KMS-11 (cell line): ENCODE data around the gene NECAB2.
A peak's percentile ranks its signal among the peaks of the same experiment; 100 is the strongest.

Experiments used
- H2AFZ ChIP-seq: fragments of 200-600 bp; sonication (generic); 2 replicates; pipeline ENCODE4 v1.6.1; 2016; ENCODE audit warnings: antibody characterized with exemption, mixed run types, low read depth
- H3K27ac ChIP-seq: fragments of 200-600 bp; sonication (generic); 2 replicates; pipeline ENCODE4 v1.6.1; 2016; ENCODE audit warnings: mild to moderate bottlenecking, mixed run types
- H3K27me3 ChIP-seq: fragments of 200-600 bp; sonication (generic); 2 replicates; pipeline ENCODE4 v1.6.1; 2017; ENCODE audit warnings: mild to moderate bottlenecking, low read depth, mixed run types, moderate library complexity; ENCODE audit not compliant: insufficient read depth
- H3K36me3 ChIP-seq: fragments of 200-600 bp; sonication (generic); 2 replicates; pipeline ENCODE4 v1.6.1; 2017; ENCODE audit warnings: mild to moderate bottlenecking, mixed run types; ENCODE audit not compliant: insufficient read depth
- H3K4me1 ChIP-seq: fragments of 200-600 bp; sonication (generic); 2 replicates; pipeline ENCODE4 v1.6.1; 2016; ENCODE audit warnings: mild to moderate bottlenecking, low read depth, mixed run types; ENCODE audit not compliant: poor library complexity, severe bottlenecking
- H3K4me2 ChIP-seq: fragments of 200-600 bp; sonication (generic); 2 replicates; pipeline ENCODE4 v1.7.0; 2016; ENCODE audit warnings: mild to moderate bottlenecking, mixed run types
- H3K4me3 ChIP-seq: fragments of 200-600 bp; sonication (generic); IDR thresholded peaks from 2 replicates; pipeline ENCODE4 v1.6.1; 2017; ENCODE audit warnings: low read depth, low read length, mixed read lengths; ENCODE audit not compliant: insufficient read depth
- H3K79me2 ChIP-seq: fragments of 200-600 bp; sonication (generic); 2 replicates; pipeline ENCODE4 v1.6.1; 2016; ENCODE audit warnings: low read depth, mixed run types; ENCODE audit not compliant: insufficient read depth
- H3K9ac ChIP-seq: fragments of 200-600 bp; sonication (generic); 2 replicates; pipeline ENCODE4 v1.6.1; 2016; ENCODE audit warnings: mild to moderate bottlenecking, mixed run types
- H4K20me1 ChIP-seq: fragments of 200-600 bp; sonication (generic); 2 replicates; pipeline ENCODE4 v1.6.1; 2016; ENCODE audit warnings: mild to moderate bottlenecking, mixed run types; ENCODE audit not compliant: insufficient read depth
- TF ChIP-seq, protein P1 (sequence below): fragments of 200-600 bp; sonication (generic); conservative IDR thresholded peaks from 2 replicates; pipeline ENCODE4 v1.6.1; 2017; ENCODE audit warnings: low read depth, mild to moderate bottlenecking, antibody characterized with exemption, low read length, moderate library complexity, mixed read lengths

The NECAB2 gene

GRCh38 chr16:83967838-83968305, at the start of gene NECAB2:
Gene NECAB2, plus strand, starts transcription at chr16:83968244. Its CDS starts 405 bp downstream, at chr16:83968649.
- Histone ChIP-seq H3K79me2 (no peaks in the 10 kb centered on the region), H4K20me1 (no peaks in the 10 kb centered on the region), H3K4me3 (no peak within 1 kb of the TSS), H2AFZ (no peak within 1 kb of the TSS; the same call in 1 of the 2 replicates), H3K27ac (no peak within 1 kb of the TSS), H3K9ac (no peak within 1 kb of the TSS), H3K4me2 (no peak within 1 kb of the TSS), H3K36me3 (no peaks in the 10 kb centered on the region), H3K4me1 (no peaks in the 10 kb centered on the region), H3K27me3 (peaks cover 3% of the 10 kb centered on the region; the same call in 1 of the 2 replicates)
- TF ChIP-seq, protein P1, sequence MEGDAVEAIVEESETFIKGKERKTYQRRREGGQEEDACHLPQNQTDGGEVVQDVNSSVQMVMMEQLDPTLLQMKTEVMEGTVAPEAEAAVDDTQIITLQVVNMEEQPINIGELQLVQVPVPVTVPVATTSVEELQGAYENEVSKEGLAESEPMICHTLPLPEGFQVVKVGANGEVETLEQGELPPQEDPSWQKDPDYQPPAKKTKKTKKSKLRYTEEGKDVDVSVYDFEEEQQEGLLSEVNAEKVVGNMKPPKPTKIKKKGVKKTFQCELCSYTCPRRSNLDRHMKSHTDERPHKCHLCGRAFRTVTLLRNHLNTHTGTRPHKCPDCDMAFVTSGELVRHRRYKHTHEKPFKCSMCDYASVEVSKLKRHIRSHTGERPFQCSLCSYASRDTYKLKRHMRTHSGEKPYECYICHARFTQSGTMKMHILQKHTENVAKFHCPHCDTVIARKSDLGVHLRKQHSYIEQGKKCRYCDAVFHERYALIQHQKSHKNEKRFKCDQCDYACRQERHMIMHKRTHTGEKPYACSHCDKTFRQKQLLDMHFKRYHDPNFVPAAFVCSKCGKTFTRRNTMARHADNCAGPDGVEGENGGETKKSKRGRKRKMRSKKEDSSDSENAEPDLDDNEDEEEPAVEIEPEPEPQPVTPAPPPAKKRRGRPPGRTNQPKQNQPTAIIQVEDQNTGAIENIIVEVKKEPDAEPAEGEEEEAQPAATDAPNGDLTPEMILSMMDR = peak; percentile 56

DNA sequence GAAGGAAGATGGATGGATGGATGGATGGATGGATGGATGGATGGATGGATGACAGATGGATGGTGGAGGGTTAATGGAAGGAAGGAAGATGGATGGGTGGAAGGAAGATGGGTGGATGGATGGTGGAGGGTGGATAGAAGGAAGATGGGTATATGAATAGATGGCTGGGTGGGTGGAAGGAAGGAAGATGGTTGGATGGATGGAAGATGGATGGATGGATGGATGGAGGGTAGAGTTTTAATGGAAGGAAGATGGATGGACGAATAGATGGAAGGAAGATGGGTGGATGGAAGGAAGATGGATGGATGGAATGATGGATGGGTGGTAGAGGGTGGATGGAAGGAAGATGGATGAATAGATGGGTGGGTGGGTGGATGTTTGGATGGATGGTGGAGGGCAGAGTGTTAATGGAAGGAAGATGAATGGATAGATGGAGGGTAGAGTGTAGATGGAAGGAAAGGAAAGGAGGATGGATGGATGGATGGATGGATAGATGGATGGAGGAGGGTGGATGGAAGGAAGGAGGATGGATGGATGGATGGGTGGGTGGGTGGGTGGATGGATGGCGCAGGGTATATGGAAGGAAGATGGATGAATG, 47.1 kb upstream of the NECAB2 start:
- H3K4me1 ChIP-seq = no peaks in the 10 kb centered on the region
- no peak overlapping the region for H2AFZ ChIP-seq
- H3K9ac ChIP-seq = no peak overlapping the region
- no peak overlapping the region for H3K4me2 ChIP-seq
- TF ChIP-seq, protein P1 = no peak
- no peaks in the 10 kb centered on the region for H3K79me2 ChIP-seq
- no peaks in the 10 kb centered on the region for H3K27me3 ChIP-seq
- H3K4me3 ChIP-seq = no peak overlapping the region
- H3K36me3 ChIP-seq = no peaks in the 10 kb centered on the region
- no peak overlapping the region for H3K27ac ChIP-seq
- H4K20me1 ChIP-seq = no peaks in the 10 kb centered on the region

DNA sequence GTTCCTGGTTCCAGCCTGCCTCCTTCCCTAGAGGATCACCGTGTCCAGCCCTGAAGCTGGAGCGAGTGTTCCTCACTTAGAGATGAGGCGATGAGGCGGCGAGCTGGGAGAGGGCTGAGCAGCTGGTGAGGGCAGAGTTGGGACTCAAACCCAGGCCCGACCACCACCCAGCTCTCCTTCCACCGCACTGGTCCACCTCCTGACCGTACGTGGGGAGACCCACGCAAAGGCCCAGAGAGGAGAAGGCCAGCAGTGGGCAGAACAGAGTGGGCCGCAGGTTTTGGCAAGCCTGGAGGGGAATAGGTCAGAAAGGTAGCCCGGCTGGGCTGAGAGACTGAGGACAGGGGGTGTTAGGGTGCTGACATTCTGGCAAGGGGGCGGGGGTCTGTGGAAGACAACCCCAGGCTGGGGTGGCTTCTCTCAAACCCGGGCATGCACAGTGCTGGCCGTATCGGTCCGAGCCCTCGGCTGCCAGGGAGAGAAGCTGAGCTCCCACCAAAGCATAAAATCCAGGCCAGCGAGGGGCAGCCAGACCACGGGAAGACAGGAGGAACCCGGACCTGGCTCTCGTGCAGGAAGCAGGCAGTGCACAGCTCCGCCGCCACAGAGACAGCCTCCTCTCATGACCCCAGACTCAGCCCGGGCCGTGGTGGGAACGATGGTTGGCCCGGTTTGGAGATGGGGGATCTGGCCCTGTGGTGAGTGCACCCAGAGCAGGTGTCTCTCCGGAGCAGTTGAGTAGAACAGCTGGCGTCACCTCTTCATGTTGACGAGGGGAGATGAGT, 44.3 kb upstream of the NECAB2 start:
- H3K27me3 ChIP-seq = no peaks in the 10 kb centered on the region
- no peak overlapping the region for H3K4me3 ChIP-seq
- no peak overlapping the region for H3K4me2 ChIP-seq
- no peaks in the 10 kb centered on the region for H4K20me1 ChIP-seq
- H3K36me3 ChIP-seq = no peaks in the 10 kb centered on the region
- H3K79me2 ChIP-seq = no peaks in the 10 kb centered on the region
- no peak overlapping the region for H3K9ac ChIP-seq
- H3K4me1 ChIP-seq = no peaks in the 10 kb centered on the region
- TF ChIP-seq, protein P1 = no peak
- H2AFZ ChIP-seq = no peak overlapping the region
- no peak overlapping the region for H3K27ac ChIP-seq

- Histone ChIP-seq H4K20me1 (no peaks in the 10 kb centered on the region), H3K4me3 (no peak overlapping the region), H3K9ac (no peak overlapping the region), H2AFZ (no peak overlapping the region), H3K27me3 (no peaks in the 10 kb centered on the region), H3K79me2 (no peaks in the 10 kb centered on the region), H3K4me2 (no peak overlapping the region), H3K36me3 (no peaks in the 10 kb centered on the region), H3K4me1 (no peaks in the 10 kb centered on the region), H3K27ac (no peak overlapping the region)
- TF ChIP-seq, protein P1 = no peak
Measured at GRCh38 chr16:83924686-83925085, 43.4 kb upstream of the NECAB2 start.
